Activated effector memory CD4-positive, alpha-beta T cell treated with Interleukin-2 at 50 U/mL for 16 hours (primary cell): Measurements from ENCODE around the gene KLF16.
"Not testable (repeated sequence)": the region's sequence is repeated elsewhere in the genome, so short reads cannot be mapped to it uniquely, and the experiment has no call there.

Experiments used
- DNase-seq: peaks from one replicate; pipeline ENCODE4 v3.0.0-alpha.2; 2020

The KLF16 gene

DNA sequence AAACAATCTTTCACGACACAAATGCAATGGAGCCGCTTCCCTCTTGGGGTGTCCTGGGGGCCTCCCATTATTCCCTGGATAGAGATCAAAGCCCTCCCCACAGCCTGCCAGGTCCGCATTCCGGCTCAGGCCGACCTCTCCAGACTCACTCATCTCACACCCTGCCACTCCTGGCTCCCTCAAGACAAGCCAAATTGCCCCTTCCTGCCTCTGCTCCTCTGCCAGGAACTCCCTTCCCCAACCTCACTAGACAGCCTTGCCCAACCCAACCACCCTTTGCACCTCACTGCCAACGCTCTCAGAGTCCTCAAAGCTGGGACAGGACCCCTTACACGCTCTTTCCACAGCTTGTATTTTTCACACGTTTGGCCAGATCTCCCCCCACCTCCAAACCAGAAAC lies 20.4 kb upstream of the KLF16 start:
- DNase-seq = no peak

DNA sequence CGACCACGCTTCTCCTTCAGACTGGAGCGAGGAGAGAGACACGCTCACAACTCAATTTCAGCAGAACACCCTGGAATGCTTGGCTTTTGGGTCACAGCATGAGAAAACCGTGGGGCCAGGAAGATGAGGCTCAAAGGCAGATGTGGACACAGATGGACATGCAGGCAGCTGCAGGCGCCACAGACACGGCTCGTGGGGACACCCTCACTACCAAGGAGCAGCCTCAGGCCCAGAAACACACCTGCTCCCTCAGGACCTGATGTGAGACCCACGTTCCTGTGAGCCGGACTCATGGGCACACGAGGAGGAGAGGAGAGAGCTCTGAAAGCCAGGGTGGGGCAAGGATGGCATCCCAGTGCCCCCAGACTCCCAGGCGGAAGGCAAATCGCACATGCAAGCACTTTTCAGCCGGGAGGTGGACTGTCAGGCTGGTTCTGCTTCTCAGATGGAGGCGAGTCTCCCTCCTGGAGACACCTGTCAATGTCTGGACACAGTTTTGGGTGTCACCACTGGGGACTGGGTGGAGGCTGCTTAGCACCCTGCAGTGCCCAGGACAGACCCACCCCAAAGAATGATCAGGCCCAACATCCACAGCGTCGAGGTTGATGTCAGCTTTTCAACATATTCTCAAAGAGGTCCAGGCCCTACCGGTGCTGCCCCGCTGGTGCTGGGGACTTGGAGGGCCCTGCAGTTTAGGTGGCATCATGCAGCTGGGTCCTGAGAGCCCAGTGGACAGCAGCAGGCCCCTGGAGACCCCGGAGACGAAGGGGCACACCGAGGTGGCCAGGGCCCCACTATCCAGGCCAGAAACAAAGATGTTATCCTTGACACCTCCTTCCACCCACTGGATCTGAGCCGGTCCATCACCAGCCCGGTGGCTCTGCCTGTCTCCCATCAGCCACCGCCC lies 19.7 kb upstream of the KLF16 start:
- no peak for DNase-seq

DNA sequence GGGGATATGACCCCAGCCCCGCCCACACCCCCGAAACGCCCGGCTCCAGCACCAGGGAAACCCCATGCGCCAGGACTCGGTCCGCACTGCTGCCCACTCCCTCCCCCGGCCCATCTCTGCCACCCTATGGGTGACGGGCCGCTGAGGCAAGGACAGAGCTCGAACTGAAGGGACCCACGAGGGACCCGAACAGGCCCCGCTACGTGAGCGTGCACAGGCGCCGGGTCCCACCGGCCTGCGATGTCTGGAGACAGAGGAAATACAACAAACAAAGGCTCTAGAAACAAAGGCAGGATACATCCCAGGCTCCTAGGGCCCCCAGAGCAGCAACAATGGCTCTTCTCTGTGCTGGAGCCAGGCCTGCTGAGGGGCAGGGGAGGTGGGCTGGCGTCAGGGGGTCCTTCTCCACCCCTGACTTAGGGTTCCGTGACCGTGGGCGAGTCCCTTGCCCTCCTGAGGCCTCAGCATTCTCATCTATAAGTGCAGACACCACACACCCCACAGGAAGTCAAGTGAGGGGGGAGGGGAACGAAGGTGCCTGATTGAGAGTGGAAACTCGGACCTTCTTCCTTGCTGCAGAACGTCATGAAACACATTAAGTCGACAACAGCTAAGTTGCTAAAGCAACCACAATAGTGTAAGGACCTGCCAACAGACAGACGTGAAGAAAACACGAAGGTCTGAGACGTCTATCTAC lies 18.9 kb upstream of the KLF16 start:
- DNase-seq = peak; percentile 58

DNA sequence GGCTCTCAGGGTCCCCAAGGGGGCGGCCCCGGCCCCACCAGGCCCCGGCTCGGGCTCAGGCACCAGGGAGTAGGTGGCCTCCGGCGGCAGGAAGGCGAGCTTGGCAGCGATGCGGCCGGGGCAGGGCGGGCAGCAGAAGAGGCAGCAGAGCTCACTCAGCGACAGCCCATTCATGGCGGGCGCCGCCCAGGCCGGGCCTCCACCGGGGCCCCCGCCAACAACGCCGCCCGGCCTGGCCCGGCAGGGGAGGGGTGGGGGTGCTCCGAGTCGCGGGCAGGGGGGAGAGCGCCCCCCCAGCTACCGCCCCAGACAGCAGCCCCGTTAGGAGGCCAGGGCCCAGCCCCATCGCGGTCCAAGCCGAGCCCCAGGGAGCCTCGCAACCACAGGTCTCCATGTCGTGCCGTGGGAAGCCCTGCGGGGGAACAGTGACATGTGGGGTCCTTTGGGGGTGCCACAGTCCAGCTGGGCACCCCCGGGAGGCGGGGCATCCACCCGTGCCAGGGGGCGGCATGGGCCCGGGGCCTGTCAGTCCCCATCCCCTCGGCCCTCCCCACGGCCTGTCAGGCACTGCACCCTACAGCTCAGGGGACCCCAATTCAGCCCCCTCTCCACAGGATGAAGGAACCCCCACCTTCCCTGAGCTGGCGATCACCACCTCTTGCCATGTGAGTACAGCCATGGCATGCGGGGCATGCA lies 18.2 kb upstream of the KLF16 start:
- DNase-seq = not testable (repeated sequence)

DNA sequence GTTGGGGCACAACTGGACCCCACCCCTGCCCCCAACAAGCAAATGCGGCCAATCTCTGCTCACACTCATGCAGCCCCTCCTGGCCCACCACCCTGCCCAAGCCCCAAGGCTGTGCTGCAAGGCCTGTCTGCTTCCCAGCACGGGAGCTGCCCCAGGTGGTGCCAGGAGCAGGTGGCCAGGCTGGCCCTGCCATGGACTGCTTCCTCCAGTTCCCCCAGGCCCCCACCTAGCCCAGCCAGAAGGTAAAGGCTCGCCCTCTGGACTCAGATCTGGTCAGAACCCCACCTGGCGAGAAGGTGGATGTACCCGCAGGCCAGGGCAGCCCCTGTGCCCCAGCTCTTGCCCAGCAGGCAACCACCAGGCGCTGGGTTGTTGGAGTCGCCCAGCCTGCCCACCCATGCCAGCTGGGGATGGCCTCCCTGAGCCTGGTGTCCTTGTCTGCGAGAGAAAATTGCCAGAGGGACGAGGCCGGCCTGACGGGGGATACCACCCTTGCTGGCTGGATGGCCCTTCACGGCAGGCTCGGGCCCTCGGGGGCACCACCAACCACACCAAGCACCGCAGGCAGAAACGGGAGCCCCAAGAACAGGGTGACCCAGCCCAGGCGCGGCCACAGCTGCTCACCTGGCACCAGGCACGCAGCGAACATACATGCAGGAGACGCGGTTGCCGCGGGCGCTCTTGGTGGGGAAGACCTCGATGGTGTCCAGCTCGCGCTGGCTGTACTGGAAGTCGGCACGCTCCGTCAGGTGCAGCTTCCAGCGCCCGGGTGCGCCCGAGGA lies 17.4 kb upstream of the KLF16 start:
- DNase-seq = no peak

DNA sequence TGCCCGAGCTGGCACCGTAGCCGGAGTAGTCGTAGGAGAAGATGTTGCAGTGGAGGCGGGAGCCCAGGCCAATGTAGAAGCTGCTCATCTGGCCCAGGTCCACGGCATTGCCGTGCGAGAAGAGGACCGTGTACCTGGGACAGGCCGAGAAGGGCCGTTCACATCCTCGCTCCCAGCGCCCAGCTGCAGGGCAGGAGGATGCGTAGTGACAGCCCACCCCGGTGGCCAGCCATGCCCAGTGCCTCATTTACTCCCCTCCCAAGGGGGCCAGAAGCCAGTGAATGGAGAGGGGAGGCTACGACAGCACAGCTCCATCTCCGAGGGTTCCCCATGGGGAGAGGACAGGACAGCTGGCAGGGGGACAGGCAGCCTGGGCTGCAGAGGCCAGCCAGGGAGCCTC lies 16.6 kb upstream of the KLF16 start:
- not testable (repeated sequence) for DNase-seq

DNA sequence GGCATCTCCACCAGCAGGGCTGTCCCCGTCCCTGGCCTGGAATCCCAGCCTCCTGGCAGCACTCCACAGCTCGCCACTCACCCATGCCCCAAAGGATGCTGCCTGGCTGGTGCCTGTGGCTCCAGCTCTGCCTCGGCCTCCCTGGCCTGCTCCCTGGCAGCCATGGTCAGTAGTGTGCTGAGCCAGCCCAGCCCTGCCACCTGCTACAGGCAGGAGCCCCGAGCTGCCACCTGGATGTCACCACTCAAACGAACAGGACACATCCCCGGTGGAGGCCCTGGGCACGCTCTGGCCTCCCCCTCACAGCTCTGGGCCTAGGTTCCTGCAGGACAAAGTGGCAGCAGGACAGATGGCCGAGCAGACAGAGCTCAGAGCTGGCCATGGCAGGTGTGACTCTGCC lies 15.2 kb upstream of the KLF16 start:
- DNase-seq = not testable (repeated sequence)

DNA sequence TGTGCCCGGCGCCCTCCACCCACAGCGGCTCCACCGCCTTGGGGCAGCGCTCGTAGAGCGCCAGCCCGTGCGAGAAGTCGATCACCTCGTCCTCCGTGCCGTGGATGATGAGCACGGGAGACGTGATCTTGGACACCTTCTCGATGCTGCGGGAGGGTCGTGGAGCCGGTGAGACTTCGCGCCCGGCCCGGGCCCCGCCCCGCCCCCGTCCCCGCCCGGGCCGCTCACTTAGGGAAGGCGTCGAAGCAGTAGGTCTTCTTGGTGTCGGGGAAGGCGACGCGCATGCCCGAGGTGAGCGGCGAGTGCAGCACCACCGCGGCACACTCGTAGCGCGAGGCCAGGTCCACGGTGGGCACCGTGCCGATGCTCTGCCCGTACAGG lies 13.9 kb upstream of the KLF16 start:
- DNase-seq = not testable (repeated sequence)

DNA sequence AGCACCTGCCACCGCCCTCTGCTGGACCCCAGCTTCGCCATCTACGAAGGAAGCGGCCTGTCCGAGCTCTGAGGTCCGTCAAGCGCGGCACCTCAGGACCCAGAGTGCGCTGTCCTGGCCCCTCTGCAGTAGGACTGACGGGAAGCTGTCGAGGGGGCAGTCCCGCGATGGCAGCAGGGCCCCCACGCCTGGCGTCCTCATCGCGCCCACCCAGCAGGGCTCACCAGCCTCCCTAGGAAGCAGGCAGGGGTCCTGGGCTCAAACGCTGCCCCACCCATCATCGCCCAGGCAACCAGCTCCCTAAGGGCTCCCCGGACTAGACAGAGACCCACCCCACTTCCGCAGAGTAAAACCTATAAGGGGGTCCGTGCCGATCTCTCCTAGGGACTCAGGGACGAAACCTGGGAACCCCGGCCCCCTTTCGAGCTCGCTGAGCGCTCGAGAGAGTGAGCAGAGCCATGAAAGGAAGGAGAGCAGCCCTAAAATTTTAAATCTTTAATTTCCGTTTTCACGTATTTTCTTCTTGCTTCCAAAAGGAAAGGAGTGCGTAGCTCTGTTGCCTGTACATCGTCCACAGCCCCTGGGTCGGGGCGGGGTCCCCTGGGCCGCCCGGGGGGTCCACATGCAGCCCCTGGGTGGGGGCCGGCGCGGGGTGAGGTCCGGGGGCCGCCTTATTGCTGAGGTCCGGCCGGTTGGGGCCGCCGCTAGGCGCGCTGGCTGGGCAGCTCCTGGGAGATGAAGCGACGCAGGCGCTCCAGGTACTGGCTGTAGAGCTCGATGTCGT lies 13.3 kb upstream of the KLF16 start:
- DNase-seq = not testable (repeated sequence)

DNA sequence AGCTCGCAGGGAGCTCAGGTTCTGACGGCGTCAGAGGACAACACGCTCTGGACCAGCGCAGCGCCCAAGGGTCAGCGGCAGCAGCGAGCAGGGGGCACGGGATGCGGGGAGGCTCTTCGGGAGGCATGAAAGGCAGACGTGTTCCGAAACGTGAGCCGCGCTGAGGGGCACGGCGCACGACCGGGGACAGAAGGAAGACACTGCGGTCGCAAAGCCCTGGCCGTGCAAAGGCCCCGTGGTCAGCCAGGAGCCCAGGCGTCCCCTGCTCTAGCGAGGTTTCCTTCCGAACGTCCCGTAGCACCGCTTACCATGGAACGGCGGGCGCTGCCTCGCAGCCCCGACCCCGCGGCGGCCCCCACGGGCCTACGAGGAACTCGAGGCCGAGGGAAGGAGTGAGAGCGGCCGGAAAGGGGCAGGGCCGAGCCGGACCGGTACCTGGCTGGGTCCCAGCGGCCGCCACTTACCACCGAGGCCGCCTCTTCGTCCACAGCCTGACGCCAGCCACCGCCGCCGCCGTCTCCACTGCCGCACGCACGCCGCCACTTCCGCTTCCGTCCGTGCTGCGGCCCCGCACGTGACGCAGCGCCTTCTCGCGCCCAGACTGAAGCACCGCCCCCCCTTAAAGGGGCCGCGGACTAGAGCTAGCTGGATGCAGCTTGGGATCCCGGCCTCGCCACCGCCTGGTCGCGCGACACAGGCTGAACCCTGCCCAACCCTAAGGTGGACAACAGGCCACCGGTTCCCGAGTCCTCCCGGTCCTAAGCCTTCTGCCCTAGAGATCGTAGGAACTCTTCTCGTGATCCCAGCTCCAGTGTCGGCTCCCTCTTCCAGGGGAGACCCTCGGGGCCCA lies 12.5 kb upstream of the KLF16 start:
- DNase-seq = peak; percentile 81

DNA sequence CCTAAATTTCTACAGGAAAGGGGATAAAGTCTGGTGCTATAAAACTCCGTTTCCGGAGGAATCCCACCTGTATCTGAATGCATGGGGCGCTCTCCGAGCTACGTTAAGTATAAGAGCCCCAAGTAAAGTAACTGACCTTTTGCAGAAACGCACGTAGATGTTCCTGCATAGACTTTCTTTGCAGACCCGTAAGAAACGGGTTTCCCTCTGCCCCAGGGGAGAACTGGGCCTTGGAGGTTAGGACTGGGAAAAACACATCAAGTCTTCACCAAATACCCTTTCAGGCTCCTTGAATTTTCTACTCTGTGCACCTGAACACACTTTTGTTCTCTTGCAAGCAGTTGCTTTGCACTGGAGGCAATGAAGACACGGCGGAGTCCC lies 11.9 kb upstream of the KLF16 start:
- DNase-seq = not testable (repeated sequence)

DNA sequence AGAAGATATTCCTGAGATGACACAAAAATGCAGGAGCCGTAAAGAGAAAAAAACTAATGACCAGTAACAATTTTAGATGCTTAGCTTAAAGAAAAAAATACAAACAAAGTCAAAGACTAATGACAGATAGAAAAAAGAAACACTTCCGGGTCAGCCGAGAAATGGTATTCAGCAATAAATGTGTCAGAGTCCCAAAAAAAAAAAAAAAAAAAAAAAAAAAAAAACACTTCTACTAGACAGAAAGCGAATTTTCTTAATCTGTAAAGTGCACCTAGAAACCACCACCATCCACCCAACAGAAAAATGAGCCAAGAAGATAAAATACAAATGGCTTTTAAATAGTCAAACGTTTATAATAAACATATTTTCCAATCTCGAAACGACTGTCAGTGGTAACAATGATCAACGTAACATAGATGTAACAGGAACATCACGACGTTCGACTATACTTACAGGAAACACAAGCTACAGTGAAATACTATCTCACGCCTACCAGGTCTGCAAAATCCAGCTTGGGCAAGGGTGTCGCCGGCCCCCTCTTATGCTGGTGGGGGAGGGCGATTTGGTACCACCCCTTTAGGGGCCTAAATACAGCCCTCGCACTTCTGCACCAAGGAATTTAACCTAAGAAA lies 11.3 kb upstream of the KLF16 start:
- DNase-seq = no peak

DNA sequence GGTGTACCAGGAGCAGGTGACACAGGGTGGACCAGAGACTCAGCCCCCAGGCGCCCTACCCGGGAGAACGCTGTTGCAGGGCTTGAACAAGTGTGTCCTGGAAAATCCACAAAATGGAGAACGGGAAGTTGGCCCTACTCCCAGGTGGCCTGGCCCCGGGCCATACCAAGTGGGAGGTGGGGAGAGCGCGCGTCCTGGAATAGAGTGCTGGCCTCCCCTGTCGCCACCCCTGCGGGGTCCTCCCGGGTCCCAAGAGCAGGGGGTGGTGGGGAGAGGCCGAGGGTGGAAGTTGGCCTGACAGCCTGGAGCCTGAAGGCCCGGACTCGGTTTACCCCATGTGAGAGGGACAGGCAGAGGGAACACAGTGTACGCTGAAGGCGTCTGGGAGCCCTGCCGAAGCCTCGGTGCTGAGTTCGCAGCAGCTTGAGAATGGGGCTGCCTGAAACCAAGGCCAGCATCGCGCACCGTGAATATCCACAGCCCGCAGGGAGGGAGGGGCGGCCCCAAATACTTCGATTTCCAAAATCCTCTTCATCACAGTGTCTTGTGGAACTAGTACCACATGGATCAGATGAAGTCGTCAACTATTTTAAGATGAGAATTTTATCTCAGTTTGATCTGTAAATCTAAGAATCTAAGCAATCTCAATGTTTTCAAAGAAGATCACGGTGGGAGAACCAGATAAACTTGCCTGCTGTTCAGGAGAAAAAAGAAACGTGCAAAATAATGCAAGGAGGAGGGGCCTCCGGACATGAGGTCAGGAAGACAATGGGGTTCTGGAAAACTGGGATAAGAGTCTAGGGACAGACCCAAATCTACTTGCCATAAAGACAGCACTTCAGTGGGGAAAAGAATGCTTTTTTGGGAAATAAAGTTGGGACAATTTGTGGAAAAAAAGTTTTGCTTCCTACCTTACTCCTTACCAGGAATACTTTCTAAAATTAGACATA lies 10.4 kb upstream of the KLF16 start:
- no peak for DNase-seq

DNA sequence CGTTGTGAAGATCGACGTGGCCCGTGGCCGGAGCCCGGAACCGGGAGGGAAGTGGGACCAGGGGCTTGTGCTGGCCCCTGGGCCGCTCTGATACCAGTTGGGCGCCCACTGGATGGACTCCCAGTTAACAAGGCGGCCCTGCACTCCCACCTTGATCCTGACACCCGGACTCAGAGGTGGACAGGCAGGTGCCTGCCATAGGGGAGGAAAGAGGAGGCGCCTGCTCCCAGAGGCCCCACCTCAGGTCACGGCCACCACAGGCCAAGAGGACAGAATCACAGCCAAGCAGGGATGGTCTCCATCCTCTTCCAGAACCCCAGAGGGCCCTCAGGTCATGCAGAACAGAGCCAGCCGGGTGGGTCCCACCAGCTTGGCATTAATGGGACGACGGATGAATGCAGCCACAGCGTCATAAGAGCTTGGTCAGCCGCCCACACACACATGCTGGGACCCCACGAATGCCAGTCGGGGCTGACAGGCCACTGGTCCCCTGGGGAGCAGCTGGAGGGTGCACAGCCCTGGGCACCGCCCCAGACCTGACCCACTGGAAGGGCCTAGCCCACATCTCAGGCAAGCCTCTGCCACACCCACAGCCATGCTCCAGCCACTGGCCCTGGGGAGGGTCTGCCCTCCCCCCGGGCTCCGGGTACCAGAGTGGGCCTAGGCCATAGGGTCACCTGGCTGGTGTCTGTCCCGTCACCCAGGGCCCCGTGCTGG lies 9.6 kb upstream of the KLF16 start:
- no peak for DNase-seq

DNA sequence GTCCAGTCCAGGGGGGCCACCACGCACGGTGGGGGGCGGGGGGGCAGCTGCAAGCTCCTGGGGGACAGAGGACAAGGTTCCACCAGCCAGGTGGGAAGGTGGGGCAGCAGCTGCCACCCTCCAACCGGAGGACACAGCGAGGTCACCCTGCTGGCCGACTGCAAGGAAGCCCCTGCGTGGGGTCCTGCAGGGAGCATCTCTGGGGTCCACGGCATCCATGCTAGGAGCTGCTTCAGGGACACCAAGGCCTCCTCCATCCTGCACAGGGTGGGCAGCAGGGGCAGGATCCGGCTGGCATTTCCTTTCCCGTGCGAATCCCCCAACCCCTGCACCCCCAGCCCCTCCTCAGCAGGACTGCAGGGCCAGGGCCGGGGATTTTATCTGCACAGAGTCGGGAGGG lies 8.3 kb upstream of the KLF16 start:
- no peak for DNase-seq

DNA sequence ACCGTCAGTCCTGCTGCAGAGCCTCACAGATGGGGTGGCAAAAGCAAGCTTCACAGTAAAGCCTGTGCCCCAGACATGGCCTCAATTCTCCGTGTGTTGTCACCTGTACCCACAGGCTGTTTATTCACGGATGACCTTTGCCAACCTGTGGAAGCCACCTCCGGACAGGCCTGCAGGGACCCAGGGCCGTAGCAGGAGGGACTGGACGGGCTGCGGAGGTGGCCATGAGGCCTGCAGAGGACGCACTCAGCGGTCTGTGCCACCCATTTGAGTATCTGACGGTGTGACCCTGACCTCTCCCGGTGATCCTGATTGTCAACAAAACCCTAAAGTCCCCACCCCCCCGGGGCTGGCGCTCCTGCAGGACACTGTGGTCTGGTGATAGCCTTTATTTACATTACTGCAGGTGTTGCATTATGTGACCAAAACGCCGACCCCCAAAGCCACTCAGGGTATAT lies 7.8 kb upstream of the KLF16 start:
- DNase-seq = no peak

DNA sequence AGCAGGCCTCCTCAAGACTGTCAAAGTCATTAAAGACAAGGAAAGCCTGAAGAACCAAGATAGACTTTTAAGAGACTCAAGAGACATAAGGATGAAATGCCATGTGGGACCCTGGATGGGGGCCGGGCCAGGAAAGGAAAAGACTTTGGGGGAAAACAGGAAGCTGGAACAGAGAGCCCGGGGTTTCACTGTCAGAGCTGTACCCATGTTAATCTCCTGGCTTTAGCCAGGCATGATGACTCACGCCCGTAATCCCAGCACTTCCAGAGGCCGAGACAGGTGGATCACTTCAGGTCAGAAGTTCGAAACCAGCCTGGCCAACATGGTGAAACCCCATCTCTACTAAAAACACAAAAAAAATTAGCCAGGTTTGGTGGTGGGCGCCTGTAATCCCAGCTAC lies 5.6 kb upstream of the KLF16 start:
- DNase-seq = no peak

DNA sequence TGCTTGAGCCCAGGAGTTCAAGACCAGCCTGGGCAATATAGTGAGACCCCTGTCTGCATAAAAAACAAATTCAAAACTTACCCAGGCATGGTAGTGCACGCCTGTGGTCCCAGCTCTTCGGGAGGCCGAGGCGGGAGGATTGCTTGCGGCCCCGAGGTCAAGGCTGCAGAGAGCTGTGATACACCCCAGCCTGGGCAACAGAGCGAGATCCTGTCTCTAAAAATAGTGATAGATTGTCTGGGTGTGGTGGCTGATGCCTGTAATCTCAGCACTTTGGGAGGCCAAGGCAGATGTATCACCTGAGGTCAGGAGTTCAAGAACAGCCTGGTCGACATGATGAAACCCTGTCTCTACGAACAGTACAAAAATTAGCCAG lies 4.0 kb upstream of the KLF16 start:
- DNase-seq = no peak
